Epithelial cell of prostate (primary cell): ENCODE results near the gene MRPS26.
"Not testable (repeated sequence)": the region's sequence is repeated elsewhere in the genome, so short reads cannot be mapped to it uniquely, and the experiment has no call there.

Source experiments
- DNase-seq: peaks from one replicate; pipeline ENCODE4 v3.0.0-alpha.2; 2011; ENCODE audit warnings: low read depth, low spot score
- H3K27ac ChIP-seq: fragments of 450-650 bp; 2 replicates; pipeline ENCODE4 v1.5.1; 2017; ENCODE audit warnings: mild to moderate bottlenecking

Gene MRPS26

GRCh38 chr20:3071610-3072529 is 26.0 kb downstream of the MRPS26 start, which contains the start of gene OXT:
Gene OXT (plus strand): TSS chr20:3071620. CDS start chr20:3071656, 36 bp downstream.
- DNase-seq, result no peak

GRCh38 chr20:3072530-3073250 is 26.8 kb downstream of the MRPS26 start:
- H3K27ac ChIP-seq, result no peak overlapping the region
- no peak for DNase-seq

More at GRCh38 chr20:3071610-3072529, 26.0 kb downstream of the MRPS26 start, which contains the start of gene OXT:
- H3K27ac ChIP-seq, result no peak within 1 kb of the TSS

GRCh38 chr20:3073251-3073643 is 27.4 kb downstream of the MRPS26 start:
- DNase-seq, result not testable (repeated sequence)

GRCh38 chr20:3074812-3075211 is 29.0 kb downstream of the MRPS26 start:
- no peak for DNase-seq
- H3K27ac ChIP-seq, result no peak overlapping the region

More at GRCh38 chr20:3073251-3073643, 27.4 kb downstream of the MRPS26 start:
- H3K27ac ChIP-seq, result not testable (repeated sequence)

GRCh38 chr20:3075315-3075714 is 29.5 kb downstream of the MRPS26 start:
- not testable (repeated sequence) for H3K27ac ChIP-seq, DNase-seq

- no peak for DNase-seq
- H3K27ac ChIP-seq, result no peak overlapping the region
These were observed 31.8 kb downstream of the MRPS26 start for GRCh38 chr20:3077618-3078134.

GRCh38 chr20:3080939-3081388 is 35.1 kb downstream of the MRPS26 start:
- no peak for DNase-seq
- H3K27ac ChIP-seq, result no peak overlapping the region

GRCh38 chr20:3081641-3082040 is 35.8 kb downstream of the MRPS26 start:
- H3K27ac ChIP-seq, result no peak overlapping the region

GRCh38 chr20:3082306-3082951 is 36.6 kb downstream of the MRPS26 start:
- DNase-seq, result no peak
- H3K27ac ChIP-seq, result no peak overlapping the region

More at GRCh38 chr20:3081641-3082040, 35.8 kb downstream of the MRPS26 start:
- no peak for DNase-seq

GRCh38 chr20:3082955-3083952 is 37.4 kb downstream of the MRPS26 start:
- no peak for DNase-seq

GRCh38 chr20:3084283-3084985 is 38.6 kb downstream of the MRPS26 start, which contains the start of gene AVP:
Gene AVP (minus strand): TSS chr20:3084724. CDS start chr20:3084674, 50 bp downstream.
- DNase-seq, result no peak
- H3K27ac ChIP-seq, result no peak within 1 kb of the TSS

More at GRCh38 chr20:3082955-3083952, 37.4 kb downstream of the MRPS26 start:
- no peak overlapping the region for H3K27ac ChIP-seq

- no peak for DNase-seq
- H3K27ac ChIP-seq, result no peak overlapping the region
These were observed 39.1 kb downstream of the MRPS26 start for GRCh38 chr20:3084986-3085360.

GRCh38 chr20:3085571-3086072 is 39.8 kb downstream of the MRPS26 start:
- no peak for DNase-seq
- no peak overlapping the region for H3K27ac ChIP-seq

- DNase-seq, result no peak
- no peak overlapping the region for H3K27ac ChIP-seq
These were observed 42.2 kb downstream of the MRPS26 start for GRCh38 chr20:3088031-3088430.

GRCh38 chr20:3090565-3090964 is 44.7 kb downstream of the MRPS26 start:
- DNase-seq, result no peak
- no peak overlapping the region for H3K27ac ChIP-seq

GRCh38 chr20:3092611-3093379 is 46.9 kb downstream of the MRPS26 start:
- no peak for DNase-seq
- H3K27ac ChIP-seq, result no peak overlapping the region

- H3K27ac ChIP-seq, result no peak overlapping the region
- DNase-seq, result no peak
These were observed 48.1 kb downstream of the MRPS26 start for GRCh38 chr20:3093861-3094361.
